Karpas-422 (cell line): ENCODE data around the gene LTA4H. TPM values are rescaled to one million over a fixed set of nuclear protein-coding genes. Genes with fewer than 3 reads are reported as not detected.
A peak's percentile ranks its signal among the peaks of the same experiment; 100 is the strongest.
"Not testable (repeated sequence)": the region's sequence is repeated elsewhere in the genome, so short reads cannot be mapped to it uniquely, and the experiment has no call there.

Experiments used
- DNase-seq: peaks from one replicate; pipeline ENCODE4 v3.0.0-alpha.2; 2015
- H2AFZ ChIP-seq: fragments of 200-600 bp; sonication (generic); 2 replicates; pipeline ENCODE4 v1.6.1; 2014; ENCODE audit warnings: antibody characterized with exemption, low read length, mixed read lengths
- H3K27ac ChIP-seq: fragments of 200-600 bp; sonication (generic); 2 replicates; pipeline ENCODE4 v1.5.1; 2014; ENCODE audit warnings: mild to moderate bottlenecking, low read length, moderate library complexity
- H3K27me3 ChIP-seq: fragments of 200-600 bp; sonication (generic); 2 replicates; pipeline ENCODE4 v1.6.1; 2014; ENCODE audit warnings: low read length, mixed read lengths
- H3K36me3 ChIP-seq: fragments of 200-600 bp; sonication (generic); 2 replicates; pipeline ENCODE4 v1.6.1; 2014; ENCODE audit warnings: low read length, mixed read lengths; ENCODE audit not compliant: insufficient read depth
- H3K4me1 ChIP-seq: fragments of 200-600 bp; sonication (generic); 2 replicates; pipeline ENCODE4 v1.6.1; 2014; ENCODE audit warnings: mild to moderate bottlenecking, low read length, mixed read lengths
- H3K4me2 ChIP-seq: fragments of 200-600 bp; sonication (generic); 2 replicates; pipeline ENCODE4 v1.6.1; 2014; ENCODE audit warnings: low read length, low read depth, mild to moderate bottlenecking; ENCODE audit not compliant: poor library complexity, severe bottlenecking
- H3K4me3 ChIP-seq: fragments of 200-600 bp; sonication (generic); 2 replicates; pipeline ENCODE4 v1.5.1; 2014; ENCODE audit warnings: mild to moderate bottlenecking, antibody characterized with exemption, low read length, mixed read lengths
- H3K79me2 ChIP-seq: fragments of 200-600 bp; sonication (generic); 2 replicates; pipeline ENCODE4 v1.6.1; 2014; ENCODE audit warnings: mild to moderate bottlenecking, low read length, mixed read lengths
- H3K9ac ChIP-seq: fragments of 200-600 bp; sonication (generic); 2 replicates; pipeline ENCODE4 v1.6.0; 2014; ENCODE audit warnings: low read length
- H3K9me2 ChIP-seq: fragments of 200-600 bp; sonication (generic), shearing (Covaris generic); replicated peaks from 2 replicates; pipeline ENCODE4 v1.6.0; 2014; ENCODE audit warnings: mild to moderate bottlenecking, low read length, moderate library complexity; ENCODE audit not compliant: insufficient read depth
- H3K9me3 ChIP-seq: fragments of 300-700, 200-600 bp; sonication (generic); 2 replicates; pipeline ENCODE4 v1.6.1; 2014; ENCODE audit warnings: low read length, mixed read lengths
- H4K20me1 ChIP-seq: fragments of 200-600 bp; sonication (generic); 2 replicates; pipeline ENCODE4 v1.6.1; 2014; ENCODE audit warnings: mild to moderate bottlenecking, antibody characterized with exemption, low read length, low read depth; ENCODE audit not compliant: insufficient read depth
- total RNA-seq: library from RNA; depleted of rRNA; stranded (reverse); fragments of >200 nt; shearing (Covaris generic); gene quantifications from 2 replicates; pipeline ENCODE4 v1.2.3, GENCODE V29; 2014; ENCODE audit warnings: low replicate concordance

LTA4H gene
- total RNA-seq, 1 experiment from 2014 or later: 120 TPM

DNA sequence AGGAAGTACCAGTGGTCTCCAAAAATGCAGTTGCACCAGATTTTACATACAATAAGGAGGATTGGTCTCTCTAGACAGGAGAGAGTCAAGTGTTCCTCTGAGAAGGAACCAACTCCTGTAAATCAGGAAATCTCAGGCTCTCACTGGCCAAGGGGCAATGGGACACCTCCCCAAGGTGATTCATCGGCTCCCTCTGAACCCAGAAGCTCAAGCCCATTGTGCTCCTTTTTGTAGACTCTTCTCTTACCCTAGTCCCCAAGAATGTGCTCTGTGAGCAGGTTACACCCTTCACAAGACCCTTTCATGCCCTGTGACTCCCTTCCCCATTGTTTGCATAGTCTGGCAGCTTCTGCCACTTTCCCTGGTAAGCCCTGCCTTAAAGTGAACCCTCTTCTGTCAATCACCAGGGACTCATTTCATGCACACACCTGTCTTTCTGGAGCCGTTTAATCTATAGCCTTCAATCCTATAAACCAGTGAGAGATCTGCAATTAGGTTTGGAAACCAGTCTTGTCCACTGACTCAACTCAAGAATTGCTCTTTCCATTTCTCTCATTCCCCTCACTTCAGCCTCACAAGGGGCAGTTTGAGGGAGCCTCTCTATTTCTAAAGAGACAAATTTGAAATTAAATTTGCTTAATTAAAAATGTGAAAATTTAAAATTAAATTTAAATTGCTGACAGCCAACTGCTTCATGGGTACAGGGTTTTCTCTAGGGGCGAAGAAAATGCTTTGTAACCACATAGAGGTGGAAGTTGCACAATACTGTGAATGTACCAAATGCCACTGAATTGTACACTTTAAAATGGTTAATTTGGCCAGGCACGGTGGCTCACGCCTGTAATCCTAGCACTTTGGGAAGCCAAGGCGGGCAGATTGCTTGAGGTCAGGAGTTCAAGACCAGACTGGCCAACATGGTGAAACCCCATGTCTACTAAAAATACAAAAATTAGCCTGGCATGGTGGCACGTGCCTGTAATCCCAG is 38.3 kb upstream of the LTA4H start:
- Histone ChIP-seq H3K9me2 (no peaks in the 10 kb centered on the region), H3K79me2 (no peaks in the 10 kb centered on the region), H3K9me3 (no peaks in the 10 kb centered on the region), H3K9ac (no peak overlapping the region), H3K4me2 (no peak overlapping the region), H3K27ac (no peak overlapping the region), H3K27me3 (no peaks in the 10 kb centered on the region), H4K20me1 (no peaks in the 10 kb centered on the region), H2AFZ (no peak overlapping the region), H3K4me3 (no peak overlapping the region), H3K4me1 (peaks cover 32% of the 10 kb centered on the region), H3K36me3 (no peaks in the 10 kb centered on the region)
- peak; percentile 46 for DNase-seq

DNA sequence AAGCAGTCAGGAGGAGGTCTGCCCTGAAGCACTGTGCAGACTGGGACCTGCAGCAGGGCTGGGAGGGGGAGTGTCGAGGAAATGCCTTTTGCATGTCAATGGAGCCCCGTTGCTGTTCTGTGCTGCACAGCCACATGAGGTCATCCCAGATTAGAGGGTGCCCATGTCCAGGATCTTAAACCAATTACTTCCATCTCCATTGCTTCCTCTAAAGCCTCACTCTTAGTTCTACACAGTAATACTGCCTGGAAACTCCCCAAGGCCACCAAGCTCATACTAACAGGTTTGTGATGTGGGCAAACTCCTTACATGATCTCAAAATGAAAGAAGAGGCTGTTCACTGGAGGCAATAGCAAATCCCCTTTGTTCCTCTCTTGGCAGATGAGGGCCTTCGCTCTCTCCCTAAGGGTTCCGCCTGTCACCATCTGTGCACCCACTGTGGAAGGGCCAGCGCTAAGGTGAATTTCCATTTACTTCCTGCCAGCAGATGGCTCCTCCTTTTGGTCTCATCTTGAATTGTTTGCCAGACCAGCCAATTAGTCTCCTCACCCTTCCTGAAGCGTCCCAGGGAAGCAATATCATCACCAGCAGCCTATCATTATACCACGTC is 35.4 kb upstream of the LTA4H start:
- Histone ChIP-seq H3K4me2 (peak overlapping the region; percentile 28), H2AFZ (0 out of 2 replicates have a peak overlapping the region, but pooled peaks have one; percentile 14)

GRCh38 chr12:96069511-96070231 is 34.3 kb upstream of the LTA4H start:
- DNase-seq: no peak
- Histone ChIP-seq H3K4me1 (peaks cover 32% of the 10 kb centered on the region), H2AFZ (no peak overlapping the region), H3K9me3 (no peaks in the 10 kb centered on the region), H3K9me2 (no peaks in the 10 kb centered on the region), H4K20me1 (no peaks in the 10 kb centered on the region), H3K36me3 (no peaks in the 10 kb centered on the region), H3K79me2 (no peaks in the 10 kb centered on the region), H3K4me2 (no peak overlapping the region), H3K4me3 (no peak overlapping the region), H3K27ac (no peak overlapping the region), H3K9ac (no peak overlapping the region), H3K27me3 (no peaks in the 10 kb centered on the region)

More for the DNA sequence above, 35.4 kb upstream of the LTA4H start:
- Histone ChIP-seq H3K9ac (no peak overlapping the region), H3K36me3 (no peaks in the 10 kb centered on the region), H4K20me1 (no peaks in the 10 kb centered on the region), H3K4me3 (no peak overlapping the region; the same call in 1 of the 2 replicates), H3K9me3 (no peaks in the 10 kb centered on the region), H3K27ac (no peak overlapping the region), H3K4me1 (peaks cover 32% of the 10 kb centered on the region), H3K27me3 (no peaks in the 10 kb centered on the region), H3K9me2 (no peaks in the 10 kb centered on the region), H3K79me2 (no peaks in the 10 kb centered on the region)
- peak; percentile 73 for DNase-seq

GRCh38 chr12:96068636-96069035 is 33.2 kb upstream of the LTA4H start:
- Histone ChIP-seq H3K4me3 (no peak overlapping the region), H3K4me2 (no peak overlapping the region), H4K20me1 (no peaks in the 10 kb centered on the region), H3K36me3 (no peaks in the 10 kb centered on the region), H3K9me2 (no peaks in the 10 kb centered on the region), H3K27ac (no peak overlapping the region), H3K9ac (no peak overlapping the region), H3K27me3 (no peaks in the 10 kb centered on the region), H3K4me1 (peaks cover 28% of the 10 kb centered on the region), H2AFZ (no peak overlapping the region), H3K79me2 (no peaks in the 10 kb centered on the region), H3K9me3 (no peaks in the 10 kb centered on the region)
- DNase-seq: no peak

DNA sequence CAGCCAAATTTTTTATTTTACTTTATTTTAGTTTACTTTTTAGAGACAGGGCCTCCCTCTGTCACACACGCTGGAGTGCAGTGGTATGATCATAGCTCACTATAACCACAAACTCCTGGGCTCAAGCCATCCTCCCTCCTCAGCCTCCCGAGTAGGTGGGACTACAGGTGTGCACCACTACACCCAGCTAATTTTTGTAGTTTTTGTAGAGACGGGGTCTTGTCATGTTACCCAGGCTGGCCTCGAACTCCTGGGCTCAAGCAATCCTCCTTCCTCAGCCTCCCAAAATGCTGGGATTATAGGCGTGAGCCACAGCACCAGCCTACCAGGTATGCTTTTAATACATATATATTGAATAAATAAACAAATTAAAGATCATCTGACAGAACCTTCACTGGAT is 32.7 kb upstream of the LTA4H start:
- H3K27me3 ChIP-seq: no peaks in the 10 kb centered on the region
- no peak for DNase-seq
- no peak overlapping the region for H3K4me3 ChIP-seq
- no peak overlapping the region for H2AFZ ChIP-seq
- H3K4me1 ChIP-seq: peaks cover 23% of the 10 kb centered on the region
- no peak overlapping the region for H3K27ac ChIP-seq
- no peak overlapping the region for H3K4me2 ChIP-seq
- no peaks in the 10 kb centered on the region for H3K9me2 ChIP-seq
- no peak overlapping the region for H3K9ac ChIP-seq
- no peaks in the 10 kb centered on the region for H3K36me3 ChIP-seq
- no peaks in the 10 kb centered on the region for H3K79me2 ChIP-seq
- H3K9me3 ChIP-seq: no peaks in the 10 kb centered on the region
- no peaks in the 10 kb centered on the region for H4K20me1 ChIP-seq

DNA sequence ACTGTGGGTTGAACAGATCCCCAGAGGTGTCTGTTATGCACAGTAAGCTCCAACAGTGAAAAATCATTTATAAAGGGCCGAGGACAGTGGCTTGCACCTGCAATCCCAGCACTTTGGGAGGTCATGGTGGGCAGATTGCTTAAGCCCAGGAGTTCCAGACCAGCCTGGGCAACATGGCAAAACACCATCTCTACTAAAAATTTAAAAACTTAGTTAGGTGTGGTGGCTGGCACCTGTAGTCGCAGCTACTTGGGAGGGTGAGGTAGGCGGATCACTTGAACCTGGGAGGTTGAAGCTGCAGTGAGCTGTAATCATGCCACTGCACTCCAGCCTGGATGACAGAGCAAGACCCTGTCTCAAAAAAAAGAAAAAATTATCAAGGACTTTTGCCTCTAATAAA is 30.4 kb upstream of the LTA4H start:
- H3K36me3 ChIP-seq, H3K4me2 ChIP-seq, H4K20me1 ChIP-seq, H2AFZ ChIP-seq, H3K9ac ChIP-seq, H3K27me3 ChIP-seq, DNase-seq, H3K9me2 ChIP-seq, H3K79me2 ChIP-seq, H3K27ac ChIP-seq, H3K4me3 ChIP-seq, H3K9me3 ChIP-seq: not testable (repeated sequence)
- H3K4me1 ChIP-seq: peaks cover 15% of the 10 kb centered on the region

DNA sequence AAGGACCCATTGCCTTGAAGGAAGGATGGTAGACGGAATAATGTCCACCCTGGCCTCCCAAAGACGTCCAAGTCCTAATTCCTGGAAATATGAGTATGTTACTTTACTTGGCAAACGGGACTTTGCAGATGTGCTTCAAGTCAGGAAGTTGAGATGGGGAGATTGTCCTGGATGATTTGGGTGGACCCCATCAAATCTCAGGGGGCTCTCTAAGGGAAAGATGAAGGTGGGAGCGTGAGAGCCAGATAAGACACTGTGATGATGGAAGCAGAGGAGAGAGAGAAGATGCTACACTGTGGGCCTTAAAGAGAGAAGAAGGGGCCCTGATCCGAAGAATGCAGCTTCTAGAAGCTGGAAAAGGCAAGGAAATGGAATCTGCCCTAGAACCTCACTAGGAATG is 29.6 kb upstream of the LTA4H start:
- H2AFZ ChIP-seq: no peak overlapping the region
- H3K9me3 ChIP-seq: no peaks in the 10 kb centered on the region
- H3K9me2 ChIP-seq: no peaks in the 10 kb centered on the region
- H3K36me3 ChIP-seq: no peaks in the 10 kb centered on the region
- peaks cover 7% of the 10 kb centered on the region for H3K4me1 ChIP-seq
- DNase-seq: no peak
- no peaks in the 10 kb centered on the region for H3K27me3 ChIP-seq
- H3K27ac ChIP-seq: no peak overlapping the region
- no peaks in the 10 kb centered on the region for H4K20me1 ChIP-seq
- no peak overlapping the region for H3K4me2 ChIP-seq
- H3K4me3 ChIP-seq: no peak overlapping the region
- no peak overlapping the region for H3K9ac ChIP-seq
- H3K79me2 ChIP-seq: no peaks in the 10 kb centered on the region

- H3K9ac ChIP-seq: no peak overlapping the region
- H3K4me1 ChIP-seq: peaks cover 7% of the 10 kb centered on the region
- H3K9me3 ChIP-seq: no peaks in the 10 kb centered on the region
- no peak for DNase-seq
- H3K27ac ChIP-seq: no peak overlapping the region
- H3K4me3 ChIP-seq: no peak overlapping the region
- no peaks in the 10 kb centered on the region for H3K9me2 ChIP-seq
- H3K4me2 ChIP-seq: no peak overlapping the region
- no peak overlapping the region for H2AFZ ChIP-seq
- no peaks in the 10 kb centered on the region for H3K79me2 ChIP-seq
- H3K27me3 ChIP-seq: no peaks in the 10 kb centered on the region
- H3K36me3 ChIP-seq: no peaks in the 10 kb centered on the region
- H4K20me1 ChIP-seq: no peaks in the 10 kb centered on the region
Observed at GRCh38 chr12:96064271-96064670, 28.9 kb upstream of the LTA4H start.
